Measurements from ENCODE around the gene THAP8. TPM values are rescaled to one million over a fixed set of nuclear protein-coding genes. Genes with fewer than 3 reads are reported as not detected.

Gene THAP8
- polyA plus RNA-seq, 2 of the 4 experiments (the other 2 are of a cell fraction), result 3.1 to 7.5 TPM

DNA sequence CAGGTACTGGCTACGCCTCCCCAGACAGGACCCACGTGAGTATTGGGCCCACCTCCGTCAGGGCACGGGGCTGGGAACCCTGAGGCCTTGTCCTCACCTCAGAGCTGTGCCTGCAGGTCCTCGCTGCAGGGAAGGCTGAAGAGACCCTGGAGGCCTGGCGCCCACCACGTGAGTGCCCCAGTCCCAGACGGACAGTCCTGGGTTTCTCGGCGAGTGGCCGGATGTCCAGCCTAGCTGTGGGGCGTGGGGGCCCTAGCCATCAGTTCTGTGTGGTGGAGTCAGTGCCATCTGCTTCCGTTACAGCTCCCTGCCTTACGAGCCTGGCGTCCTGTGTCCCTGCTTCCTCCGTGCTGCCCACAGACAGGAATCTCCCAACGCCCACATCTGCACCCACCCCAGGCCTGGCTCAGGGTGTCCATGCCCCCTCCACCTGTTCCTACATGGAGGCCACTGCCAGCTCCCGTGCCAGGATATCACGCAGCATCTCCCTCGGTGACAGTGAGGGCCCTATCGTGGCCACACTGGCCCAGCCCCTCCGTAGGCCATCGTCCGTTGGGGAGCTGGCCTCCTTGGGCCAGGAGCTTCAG, 49.0 kb upstream of the THAP8 start:
- peaks cover 5% of the 10 kb centered on the region; the same call in 2 of the 3 replicates for H3K4me1 ChIP-seq
- no peak overlapping the region for H3K4me3 ChIP-seq
- no peak overlapping the region for H3K4me2 ChIP-seq
- 96% methylated on average over 24 of the region's 24 CpGs for WGBS (ENCODE audit: missing lambda C conversion rate)
- DNase-seq (ENCODE audit: low read depth in 1 of 2, low spot score in 1 of 2), result no peak
- TF ChIP-seq NPAS2 (CRISPR knock-in tag; IDR thresholded peaks at IDR 0.05; ENCODE audit: borderline replicate concordance) (no peak), POLR2AphosphoS2 (conservative IDR thresholded peaks at IDR 0.05; ENCODE audit: low read length) (0 out of 2 replicates have a peak, but pooled peaks have one; percentile 31)
- no peak overlapping the region for H3K27ac ChIP-seq
- CTCF ChIA-PET, result interaction anchor here (0.6 to 15.7 kb wide), 11 partner anchors 8 to 141 kb away, joined by 3 to 157 read pairs (median 6); partner anchors contain the start of genes POLR2I, TBCB, THAP8 and WDR62
- H3K9me3 ChIP-seq, result no peaks in the 10 kb centered on the region
- no peak for FAIRE-seq
- POLR2A ChIA-PET, result interaction anchor here (6.3 kb wide), 1 partner anchor 12 kb away, joined by 52 read pairs; the partner anchor contains the start of genes POLR2I and TBCB
- 0 out of 6 replicates have a peak, but pooled peaks have one; percentile 1 for ATAC-seq

GRCh38 chr19:36101550-36102327, 47.7 kb upstream of the THAP8 start:
- H3K4me2 ChIP-seq, result no peak overlapping the region
- FAIRE-seq, result no peak
- POLR2A ChIA-PET, result interaction anchor here (0.6 to 6.3 kb wide), 2 partner anchors 13 to 31 kb away, joined by 4 to 52 read pairs; partner anchors contain the start of genes POLR2I and TBCB
- DNase-seq (ENCODE audit: low read depth in 1 of 2, low spot score in 1 of 2), result no peak
- CTCF ChIA-PET, result interaction anchor here (0.9 to 15.7 kb wide), 9 partner anchors 8 to 44 kb away, joined by 3 to 157 read pairs (median 7); partner anchors contain the start of genes OVOL3, POLR2I, TBCB and THAP8
- no peak overlapping the region for H3K4me3 ChIP-seq
- TF ChIP-seq KDM1A (IDR thresholded peaks at IDR 0.05; ENCODE audit: low read depth), result no peak
- no peak for TF ChIP-seq EP300 (IDR thresholded peaks at IDR 0.05)
- TF ChIP-seq JUNB (IDR thresholded peaks at IDR 0.05), result no peak
- TF ChIP-seq NFE2L2 (conservative IDR thresholded peaks at IDR 0.05; ENCODE audit: low read length), result no peak
- no peak for TF ChIP-seq BHLHE40 (IDR thresholded peaks at IDR 0.05; ENCODE audit: low read depth, low read length)
- TF ChIP-seq ESRRA (IDR thresholded peaks at IDR 0.05; ENCODE audit: borderline replicate concordance, low read length), result no peak
- no peak for TF ChIP-seq RCOR1 (IDR thresholded peaks at IDR 0.05; ENCODE audit: low read depth, low read length)
- TF ChIP-seq HMGXB4 (CRISPR knock-in tag; IDR thresholded peaks at IDR 0.05; ENCODE audit: borderline replicate concordance), result no peak
- TF ChIP-seq HES2 (IDR thresholded peaks at IDR 0.05), result no peak
- no peak for TF ChIP-seq MAZ (IDR thresholded peaks at IDR 0.05; ENCODE audit: borderline replicate concordance, low read depth, low read length)
- H3K27ac ChIP-seq, result no peak overlapping the region
- no peaks in the 10 kb centered on the region for H3K9me3 ChIP-seq
- ATAC-seq, result peak in 1 of 2 experiments; percentile 1; a peak in 1 of 6 replicates
- 91% methylated on average over 26 of the region's 27 CpGs for WGBS (ENCODE audit: missing lambda C conversion rate)
- H3K4me1 ChIP-seq, result peaks cover 5% of the 10 kb centered on the region; the same call in 2 of the 3 replicates

DNA sequence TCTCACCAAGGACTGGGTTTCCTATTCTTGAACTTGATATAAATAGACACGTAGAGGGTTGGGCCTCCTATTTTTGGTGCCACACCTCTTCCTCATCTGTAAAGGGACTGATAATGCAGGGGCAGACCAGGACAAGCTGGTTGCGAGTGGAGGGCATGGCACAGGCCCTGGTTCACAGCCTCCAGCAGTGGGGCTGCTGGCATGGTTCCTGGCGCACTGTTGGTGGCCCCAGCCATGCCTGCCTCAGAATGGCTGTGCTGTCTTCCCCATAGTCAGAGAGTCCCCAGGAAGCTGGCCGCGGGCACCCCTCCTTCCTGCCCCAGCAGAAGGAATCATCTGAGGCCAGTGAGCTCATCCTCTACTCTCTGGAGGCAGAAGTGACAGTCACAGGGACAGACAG, 46.4 kb upstream of the THAP8 start:
- H3K4me1 ChIP-seq, result peaks cover 5% of the 10 kb centered on the region; the same call in 2 of the 3 replicates
- POLR2A ChIA-PET, result interaction anchor here (0.6 to 1.1 kb wide), 3 partner anchors 14 to 128 kb away, joined by 3 to 4 read pairs (median 4); partner anchors contain the start of gene POLR2I
- DNase-seq (ENCODE audit: low read depth in 1 of 2, low spot score in 1 of 2), result no peak
- H3K9me3 ChIP-seq, result no peaks in the 10 kb centered on the region
- no peak for TF ChIP-seq KDM5A (IDR thresholded peaks at IDR 0.05)
- TF ChIP-seq POLR2A (IDR thresholded peaks at IDR 0.05; ENCODE audit: low read length), result 0 out of 2 replicates have a peak, but pooled peaks have one; percentile 17
- 99% methylated on average over 5 of the region's 5 CpGs for WGBS (ENCODE audit: missing lambda C conversion rate)
- no peak for ATAC-seq
- CTCF ChIA-PET, result interaction anchor here (1.5 to 15.7 kb wide), 5 partner anchors 9 to 43 kb away, joined by 3 to 157 read pairs (median 33); partner anchors contain the start of genes OVOL3, POLR2I, TBCB and THAP8
- H3K27ac ChIP-seq, result no peak overlapping the region
- H3K4me3 ChIP-seq, result no peak overlapping the region
- FAIRE-seq, result no peak
- H3K4me2 ChIP-seq, result no peak overlapping the region

Data from A549 (cell line).